Measurements from ENCODE around the gene FAM25A.

DNA sequence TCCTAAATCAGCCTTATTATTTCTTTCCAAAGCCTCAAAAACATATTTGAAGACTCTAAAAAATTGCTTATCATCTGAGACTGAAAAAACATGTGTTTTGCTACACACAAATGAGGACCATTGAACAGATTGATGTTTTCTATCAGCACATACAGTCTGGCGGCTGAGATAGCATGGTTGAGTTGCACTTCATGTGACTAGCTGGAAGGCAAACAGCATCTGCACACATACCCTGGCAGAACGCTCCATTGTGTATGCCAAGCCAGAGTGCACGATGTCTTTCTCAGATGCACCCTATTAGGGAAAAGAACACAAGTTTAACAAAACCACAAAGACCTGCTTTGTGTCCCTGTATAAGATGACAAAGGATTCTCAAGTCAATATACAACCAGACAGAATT lies 33.0 kb downstream of the FAM25A start:
- TF ChIP-seq, protein P1, sequence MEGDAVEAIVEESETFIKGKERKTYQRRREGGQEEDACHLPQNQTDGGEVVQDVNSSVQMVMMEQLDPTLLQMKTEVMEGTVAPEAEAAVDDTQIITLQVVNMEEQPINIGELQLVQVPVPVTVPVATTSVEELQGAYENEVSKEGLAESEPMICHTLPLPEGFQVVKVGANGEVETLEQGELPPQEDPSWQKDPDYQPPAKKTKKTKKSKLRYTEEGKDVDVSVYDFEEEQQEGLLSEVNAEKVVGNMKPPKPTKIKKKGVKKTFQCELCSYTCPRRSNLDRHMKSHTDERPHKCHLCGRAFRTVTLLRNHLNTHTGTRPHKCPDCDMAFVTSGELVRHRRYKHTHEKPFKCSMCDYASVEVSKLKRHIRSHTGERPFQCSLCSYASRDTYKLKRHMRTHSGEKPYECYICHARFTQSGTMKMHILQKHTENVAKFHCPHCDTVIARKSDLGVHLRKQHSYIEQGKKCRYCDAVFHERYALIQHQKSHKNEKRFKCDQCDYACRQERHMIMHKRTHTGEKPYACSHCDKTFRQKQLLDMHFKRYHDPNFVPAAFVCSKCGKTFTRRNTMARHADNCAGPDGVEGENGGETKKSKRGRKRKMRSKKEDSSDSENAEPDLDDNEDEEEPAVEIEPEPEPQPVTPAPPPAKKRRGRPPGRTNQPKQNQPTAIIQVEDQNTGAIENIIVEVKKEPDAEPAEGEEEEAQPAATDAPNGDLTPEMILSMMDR (IDR thresholded peaks at IDR 0.05) = no peak
- no peak for TF ChIP-seq POLR2A (IDR thresholded peaks at IDR 0.05)
